ENCODE data around the gene NIBAN1.
"Not testable (repeated sequence)": the region's sequence is repeated elsewhere in the genome, so short reads cannot be mapped to it uniquely, and the experiment has no call there.

The NIBAN1 gene

DNA sequence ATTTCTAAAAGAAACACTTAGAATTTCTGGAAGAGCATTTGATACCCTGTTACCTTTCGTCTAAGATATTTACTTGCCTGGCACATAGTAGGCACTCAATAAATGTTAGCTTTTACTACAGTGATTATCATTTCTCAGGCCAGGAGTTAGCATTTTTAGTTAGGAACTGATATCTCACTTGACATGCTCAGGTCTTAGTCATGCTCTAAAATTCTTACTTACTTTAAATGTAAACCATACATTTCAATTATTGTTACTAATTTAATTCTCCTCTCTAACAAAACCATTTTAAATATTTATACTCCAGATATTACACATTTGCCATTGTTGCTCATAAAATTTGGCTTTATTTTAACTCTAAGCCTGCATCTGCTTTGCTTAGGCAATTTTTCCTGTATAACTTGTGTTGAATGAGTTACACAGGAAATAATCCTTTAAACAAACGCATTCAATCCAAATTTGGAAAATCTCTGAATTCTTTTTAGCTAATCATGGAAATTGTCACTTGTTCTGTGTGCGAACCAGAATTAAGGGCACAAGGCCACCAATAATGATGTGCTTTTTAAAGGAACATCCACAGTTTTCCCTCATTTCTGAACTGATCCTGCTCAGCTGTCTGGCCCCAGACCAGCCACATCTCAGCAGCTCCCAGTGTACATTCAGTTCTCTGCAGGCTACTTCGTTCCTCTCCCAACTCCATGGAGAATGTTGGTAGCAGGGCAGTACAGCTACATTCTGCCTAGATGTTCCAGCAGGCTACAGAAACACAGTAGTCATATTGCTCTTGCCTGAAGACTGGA is 15.6 kb downstream of the NIBAN1 start:
- DNase-seq = no peak
- Histone ChIP-seq H3K9ac (ENCODE audit: low read length) (no peak overlapping the region), H3K27ac (ENCODE audit: low read length) (no peak overlapping the region), H3K4me3 (ENCODE audit: low read length) (no peak overlapping the region), H3K4me2 (ENCODE audit: low read depth, low read length) (no peak overlapping the region), H3K4me1 (ENCODE audit: low read length) (no peaks in the 10 kb centered on the region), H3F3A (ENCODE audit: insufficient read depth, low read length) (no peaks in the 10 kb centered on the region), H4K20me1 (ENCODE audit: insufficient read depth, low read length) (no peaks in the 10 kb centered on the region), H3K27me3 (replicated peaks; ENCODE audit: insufficient read depth, low read length) (peaks cover 8% of the 10 kb centered on the region; the same call in 1 of the 2 replicates), H3K9me2 (replicated peaks; ENCODE audit: insufficient read depth, low read length) (no peaks in the 10 kb centered on the region), H3K36me3 (replicated peaks; ENCODE audit: insufficient read depth, low read length) (no peaks in the 10 kb centered on the region), H3K79me2 (ENCODE audit: low read length) (no peaks in the 10 kb centered on the region), H3K9me3 (replicated peaks; ENCODE audit: insufficient read depth, low read length) (no peaks in the 10 kb centered on the region), H2AFZ (ENCODE audit: low read length) (no peak overlapping the region)
- no peak for TF ChIP-seq EZH2 (optimal IDR thresholded peaks at IDR 0.05; ENCODE audit: low read depth, low read length)

DNA sequence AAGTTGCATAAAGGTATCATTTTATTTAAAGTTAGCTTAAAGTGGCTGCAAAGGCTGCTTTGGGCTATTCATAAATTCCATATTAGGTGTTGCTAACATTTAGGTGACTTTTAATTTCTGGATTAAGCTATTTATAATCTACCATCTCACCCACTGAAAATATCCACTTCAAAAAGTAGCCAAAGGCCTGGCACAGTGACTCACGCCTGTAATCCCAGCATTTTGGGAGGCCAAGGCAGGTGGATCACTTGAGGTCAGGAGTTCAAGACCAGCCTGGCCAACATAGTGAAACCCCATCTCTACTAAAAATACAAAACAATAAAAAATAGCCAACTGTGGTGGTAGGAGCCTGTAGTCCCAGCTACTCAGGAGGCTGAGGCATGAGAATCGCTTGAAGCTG is 16.4 kb downstream of the NIBAN1 start:
- H3K36me3 ChIP-seq (replicated peaks; ENCODE audit: insufficient read depth, low read length); H3K79me2 ChIP-seq (ENCODE audit: low read length); H3K27ac ChIP-seq (ENCODE audit: low read length); H3K27me3 ChIP-seq (replicated peaks; ENCODE audit: insufficient read depth, low read length); H3K4me2 ChIP-seq (ENCODE audit: low read depth, low read length); H3K4me3 ChIP-seq (ENCODE audit: low read length); H2AFZ ChIP-seq (ENCODE audit: low read length); H3K9ac ChIP-seq (ENCODE audit: low read length); DNase-seq; H3F3A ChIP-seq (ENCODE audit: insufficient read depth, low read length); H3K9me2 ChIP-seq (replicated peaks; ENCODE audit: insufficient read depth, low read length); H4K20me1 ChIP-seq (ENCODE audit: insufficient read depth, low read length); H3K4me1 ChIP-seq (ENCODE audit: low read length); H3K9me3 ChIP-seq (replicated peaks; ENCODE audit: insufficient read depth, low read length): not testable (repeated sequence)

DNA sequence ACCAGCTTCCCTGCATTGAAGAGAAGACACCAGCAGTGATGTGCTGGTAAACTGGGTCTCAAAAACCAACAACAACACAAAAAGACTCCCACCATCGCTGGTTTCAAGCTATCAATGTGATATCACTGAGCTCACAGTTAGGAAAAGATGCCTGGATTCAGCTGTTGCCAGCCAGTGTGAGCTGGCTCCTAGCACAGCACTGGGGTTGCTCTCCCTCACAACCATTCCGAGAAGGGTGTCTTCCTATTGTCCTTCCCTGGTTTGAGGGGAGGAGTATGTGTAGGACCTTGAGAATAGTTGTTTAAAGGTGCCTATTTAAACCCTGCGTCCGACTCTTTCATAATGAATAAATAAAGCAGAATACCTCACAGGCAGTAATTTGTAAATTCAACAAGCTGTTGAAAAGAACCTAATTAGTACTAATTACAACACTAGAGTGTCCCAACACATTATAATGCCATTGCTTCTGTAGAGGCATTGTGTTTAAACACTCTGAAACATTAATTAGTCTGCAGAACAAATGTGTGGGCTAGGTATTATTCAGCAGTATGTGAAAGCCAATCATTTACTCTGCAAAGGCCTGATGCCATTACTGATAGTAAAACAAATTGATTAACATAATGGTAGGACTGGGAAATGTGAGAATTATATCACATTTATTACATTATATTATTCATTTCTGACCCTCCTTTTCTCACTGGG is 17.2 kb downstream of the NIBAN1 start:
- no peaks in the 10 kb centered on the region for H3K9me3 ChIP-seq (replicated peaks; ENCODE audit: insufficient read depth, low read length)
- no peaks in the 10 kb centered on the region for H3K4me1 ChIP-seq (ENCODE audit: low read length)
- H3K4me3 ChIP-seq (ENCODE audit: low read length) = no peak overlapping the region
- H3K9ac ChIP-seq (ENCODE audit: low read length) = no peak overlapping the region
- no peaks in the 10 kb centered on the region for H3K9me2 ChIP-seq (replicated peaks; ENCODE audit: insufficient read depth, low read length)
- TF ChIP-seq EZH2phosphoT487 (IDR thresholded peaks at IDR 0.05; ENCODE audit: low read length) = no peak
- TF ChIP-seq EZH2 (optimal IDR thresholded peaks at IDR 0.05; ENCODE audit: low read depth, low read length) = no peak
- TF ChIP-seq, protein P1, sequence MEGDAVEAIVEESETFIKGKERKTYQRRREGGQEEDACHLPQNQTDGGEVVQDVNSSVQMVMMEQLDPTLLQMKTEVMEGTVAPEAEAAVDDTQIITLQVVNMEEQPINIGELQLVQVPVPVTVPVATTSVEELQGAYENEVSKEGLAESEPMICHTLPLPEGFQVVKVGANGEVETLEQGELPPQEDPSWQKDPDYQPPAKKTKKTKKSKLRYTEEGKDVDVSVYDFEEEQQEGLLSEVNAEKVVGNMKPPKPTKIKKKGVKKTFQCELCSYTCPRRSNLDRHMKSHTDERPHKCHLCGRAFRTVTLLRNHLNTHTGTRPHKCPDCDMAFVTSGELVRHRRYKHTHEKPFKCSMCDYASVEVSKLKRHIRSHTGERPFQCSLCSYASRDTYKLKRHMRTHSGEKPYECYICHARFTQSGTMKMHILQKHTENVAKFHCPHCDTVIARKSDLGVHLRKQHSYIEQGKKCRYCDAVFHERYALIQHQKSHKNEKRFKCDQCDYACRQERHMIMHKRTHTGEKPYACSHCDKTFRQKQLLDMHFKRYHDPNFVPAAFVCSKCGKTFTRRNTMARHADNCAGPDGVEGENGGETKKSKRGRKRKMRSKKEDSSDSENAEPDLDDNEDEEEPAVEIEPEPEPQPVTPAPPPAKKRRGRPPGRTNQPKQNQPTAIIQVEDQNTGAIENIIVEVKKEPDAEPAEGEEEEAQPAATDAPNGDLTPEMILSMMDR (IDR thresholded peaks at IDR 0.05; ENCODE audit: low read length) = no peak
- no peaks in the 10 kb centered on the region for H3K79me2 ChIP-seq (ENCODE audit: low read length)
- DNase-seq = no peak
- no peaks in the 10 kb centered on the region for H3F3A ChIP-seq (ENCODE audit: insufficient read depth, low read length)
- no peak overlapping the region for H3K27ac ChIP-seq (ENCODE audit: low read length)
- H3K27me3 ChIP-seq (replicated peaks; ENCODE audit: insufficient read depth, low read length) = peaks cover 8% of the 10 kb centered on the region; the same call in 1 of the 2 replicates
- no peaks in the 10 kb centered on the region for H3K36me3 ChIP-seq (replicated peaks; ENCODE audit: insufficient read depth, low read length)
- H4K20me1 ChIP-seq (ENCODE audit: insufficient read depth, low read length) = no peaks in the 10 kb centered on the region
- H2AFZ ChIP-seq (ENCODE audit: low read length) = no peak overlapping the region
- H3K4me2 ChIP-seq (ENCODE audit: low read depth, low read length) = no peak overlapping the region

DNA sequence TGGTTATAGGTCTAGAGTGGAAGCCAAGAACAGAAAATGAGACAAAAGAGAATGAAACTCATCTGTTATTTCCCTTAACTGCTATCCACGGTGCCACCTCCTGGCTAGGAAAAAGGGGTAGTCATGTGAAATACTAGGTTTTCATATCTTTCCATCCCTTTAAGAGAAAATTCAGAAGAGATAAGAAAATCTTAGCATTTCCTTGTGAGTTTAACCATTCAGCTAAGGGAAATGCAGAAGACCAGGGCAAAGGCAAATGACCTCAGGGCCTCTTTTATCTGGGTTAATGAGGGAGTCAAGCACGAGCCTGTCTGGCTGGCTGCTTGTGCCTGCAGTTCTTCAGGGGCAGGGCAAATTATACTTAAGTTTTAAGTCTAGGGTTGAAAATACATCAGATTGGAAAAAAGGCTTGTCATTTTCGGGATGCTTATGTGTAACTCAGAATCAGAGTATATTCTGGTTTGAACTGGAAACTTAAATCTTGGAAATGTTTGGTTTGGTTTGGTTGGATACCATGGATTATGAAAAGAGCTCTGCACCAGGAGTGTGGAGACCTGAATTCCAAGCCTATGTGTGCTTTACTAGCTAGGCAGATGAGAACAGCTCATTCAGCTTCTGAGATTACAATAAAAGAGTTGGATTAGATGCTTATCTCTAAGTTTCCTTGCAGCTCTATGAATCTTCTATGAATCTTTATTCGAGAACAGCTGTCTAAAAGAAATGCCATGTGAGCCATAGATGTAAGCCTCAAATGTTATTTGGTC is 19.9 kb downstream of the NIBAN1 start:
- no peaks in the 10 kb centered on the region for H3K9me3 ChIP-seq (replicated peaks; ENCODE audit: insufficient read depth, low read length)
- no peaks in the 10 kb centered on the region for H3K9me2 ChIP-seq (replicated peaks; ENCODE audit: insufficient read depth, low read length)
- H3K9ac ChIP-seq (ENCODE audit: low read length) = no peak overlapping the region
- TF ChIP-seq EZH2 (optimal IDR thresholded peaks at IDR 0.05; ENCODE audit: low read depth, low read length) (no peak), EZH2phosphoT487 (IDR thresholded peaks at IDR 0.05; ENCODE audit: low read length) (no peak)
- TF ChIP-seq, protein P1 (IDR thresholded peaks at IDR 0.05; ENCODE audit: low read length) = no peak; the same call in 1 of the 2 replicates
- H3K36me3 ChIP-seq (replicated peaks; ENCODE audit: insufficient read depth, low read length) = no peaks in the 10 kb centered on the region
- H3K79me2 ChIP-seq (ENCODE audit: low read length) = no peaks in the 10 kb centered on the region
- no peak overlapping the region for H3K4me3 ChIP-seq (ENCODE audit: low read length)
- no peak overlapping the region for H3K27ac ChIP-seq (ENCODE audit: low read length)
- no peaks in the 10 kb centered on the region for H4K20me1 ChIP-seq (ENCODE audit: insufficient read depth, low read length)
- no peak overlapping the region for H2AFZ ChIP-seq (ENCODE audit: low read length)
- no peak overlapping the region for H3K4me2 ChIP-seq (ENCODE audit: low read depth, low read length)
- peaks cover 8% of the 10 kb centered on the region; the same call in 1 of the 2 replicates for H3K27me3 ChIP-seq (replicated peaks; ENCODE audit: insufficient read depth, low read length)
- no peaks in the 10 kb centered on the region for H3K4me1 ChIP-seq (ENCODE audit: low read length)
- no peaks in the 10 kb centered on the region for H3F3A ChIP-seq (ENCODE audit: insufficient read depth, low read length)
- DNase-seq = no peak

Measured in MM.1S (cell line).